ENCODE results near the gene STIL.
A peak's percentile ranks its signal among the peaks of the same experiment; 100 is the strongest.
"Not testable (repeated sequence)": the region's sequence is repeated elsewhere in the genome, so short reads cannot be mapped to it uniquely, and the experiment has no call there.

The STIL gene

GRCh38 chr1:47324682-47325081, 10.7 kb upstream of the STIL start:
- H3K27ac ChIP-seq (ENCODE audit: low read depth, low read length) = no peak overlapping the region
- no peaks in the 10 kb centered on the region for H3K27me3 ChIP-seq (ENCODE audit: control insufficient read depth in 5 of 5, insufficient read depth in 4 of 5, low read length in 5 of 5)
- H3K4me1 ChIP-seq (ENCODE audit: control insufficient read depth in 5 of 5, insufficient read depth in 5 of 5, low read length in 5 of 5) = no peaks in the 10 kb centered on the region
- no peak overlapping the region for H3K9ac ChIP-seq (ENCODE audit: low read length in 5 of 5)
- H3K9me3 ChIP-seq (ENCODE audit: control insufficient read depth in 5 of 5, low read length in 5 of 5) = no peaks in the 10 kb centered on the region
- H3K36me3 ChIP-seq (ENCODE audit: control insufficient read depth in 5 of 5, insufficient read depth in 5 of 5, low read length in 5 of 5) = no peaks in the 10 kb centered on the region
- H3K4me3 ChIP-seq (ENCODE audit: low read depth in 1 of 5, low read length in 5 of 5) = no peak overlapping the region

GRCh38 chr1:47323599-47324031, 9.7 kb upstream of the STIL start:
- Histone ChIP-seq H3K4me1 (ENCODE audit: control insufficient read depth in 5 of 5, insufficient read depth in 5 of 5, low read length in 5 of 5) (no peaks in the 10 kb centered on the region), H3K27me3 (ENCODE audit: control insufficient read depth in 5 of 5, insufficient read depth in 4 of 5, low read length in 5 of 5) (no peaks in the 10 kb centered on the region), H3K27ac (ENCODE audit: low read depth, low read length) (no peak overlapping the region), H3K9ac (ENCODE audit: low read length in 5 of 5) (no peak overlapping the region), H3K9me3 (ENCODE audit: control insufficient read depth in 5 of 5, low read length in 5 of 5) (no peaks in the 10 kb centered on the region), H3K36me3 (ENCODE audit: control insufficient read depth in 5 of 5, insufficient read depth in 5 of 5, low read length in 5 of 5) (no peaks in the 10 kb centered on the region), H3K4me3 (ENCODE audit: low read depth in 1 of 5, low read length in 5 of 5) (no peak overlapping the region)

- H3K27ac ChIP-seq (ENCODE audit: low read depth, low read length); H3K4me1 ChIP-seq (ENCODE audit: control insufficient read depth in 5 of 5, insufficient read depth in 5 of 5, low read length in 5 of 5); H3K36me3 ChIP-seq (ENCODE audit: control insufficient read depth in 5 of 5, insufficient read depth in 5 of 5, low read length in 5 of 5); H3K9me3 ChIP-seq (ENCODE audit: control insufficient read depth in 5 of 5, low read length in 5 of 5); H3K4me3 ChIP-seq (ENCODE audit: low read depth in 1 of 5, low read length in 5 of 5); H3K27me3 ChIP-seq (ENCODE audit: control insufficient read depth in 5 of 5, insufficient read depth in 4 of 5, low read length in 5 of 5); H3K9ac ChIP-seq (ENCODE audit: low read length in 5 of 5): not testable (repeated sequence)
These were observed 6.0 kb upstream of the STIL start for GRCh38 chr1:47319968-47320367.

- no peaks in the 10 kb centered on the region for H3K36me3 ChIP-seq (ENCODE audit: control insufficient read depth in 5 of 5, insufficient read depth in 5 of 5, low read length in 5 of 5)
- H3K9ac ChIP-seq (ENCODE audit: low read length in 5 of 5) = no peak overlapping the region
- no peaks in the 10 kb centered on the region for H3K27me3 ChIP-seq (ENCODE audit: control insufficient read depth in 5 of 5, insufficient read depth in 4 of 5, low read length in 5 of 5)
- H3K4me3 ChIP-seq (ENCODE audit: low read depth in 1 of 5, low read length in 5 of 5) = no peak overlapping the region
- H3K27ac ChIP-seq (ENCODE audit: low read depth, low read length) = no peak overlapping the region
- peaks cover 5 to 9% (median 8%) of the 10 kb centered on the region in 5 donors for H3K4me1 ChIP-seq (ENCODE audit: control insufficient read depth in 5 of 5, insufficient read depth in 5 of 5, low read length in 5 of 5)
- no peaks in the 10 kb centered on the region for H3K9me3 ChIP-seq (ENCODE audit: control insufficient read depth in 5 of 5, low read length in 5 of 5)
These were observed 3.9 kb upstream of the STIL start for GRCh38 chr1:47317841-47318240.

- Histone ChIP-seq H3K4me3 (ENCODE audit: low read depth in 1 of 5, low read length in 5 of 5) (no peak overlapping the region), H3K36me3 (ENCODE audit: control insufficient read depth in 5 of 5, insufficient read depth in 5 of 5, low read length in 5 of 5) (no peaks in the 10 kb centered on the region), H3K27ac (ENCODE audit: low read depth, low read length) (no peak overlapping the region), H3K9ac (ENCODE audit: low read length in 5 of 5) (no peak overlapping the region), H3K4me1 (ENCODE audit: control insufficient read depth in 5 of 5, insufficient read depth in 5 of 5, low read length in 5 of 5) (peaks cover 5 to 9% (median 8%) of the 10 kb centered on the region in 5 donors), H3K27me3 (ENCODE audit: control insufficient read depth in 5 of 5, insufficient read depth in 4 of 5, low read length in 5 of 5) (no peaks in the 10 kb centered on the region), H3K9me3 (ENCODE audit: control insufficient read depth in 5 of 5, low read length in 5 of 5) (no peaks in the 10 kb centered on the region)
These were observed 4.5 kb downstream of the STIL start for GRCh38 chr1:47309427-47309826.

GRCh38 chr1:47302472-47302871, 11.5 kb downstream of the STIL start:
- no peak overlapping the region for H3K27ac ChIP-seq (ENCODE audit: low read depth, low read length)
- H3K9ac ChIP-seq (ENCODE audit: low read length in 5 of 5) = no peak overlapping the region
- no peak overlapping the region for H3K4me3 ChIP-seq (ENCODE audit: low read depth in 1 of 5, low read length in 5 of 5)
- peaks cover 0 to 6% (median 0%) of the 10 kb centered on the region in 5 donors for H3K36me3 ChIP-seq (ENCODE audit: control insufficient read depth in 5 of 5, insufficient read depth in 5 of 5, low read length in 5 of 5)
- no peaks in the 10 kb centered on the region for H3K27me3 ChIP-seq (ENCODE audit: control insufficient read depth in 5 of 5, insufficient read depth in 4 of 5, low read length in 5 of 5)
- H3K9me3 ChIP-seq (ENCODE audit: control insufficient read depth in 5 of 5, low read length in 5 of 5) = no peaks in the 10 kb centered on the region
- H3K4me1 ChIP-seq (ENCODE audit: control insufficient read depth in 5 of 5, insufficient read depth in 5 of 5, low read length in 5 of 5) = peaks cover 0 to 9% (median 2%) of the 10 kb centered on the region in 5 donors

GRCh38 chr1:47298025-47298699, 15.8 kb downstream of the STIL start:
- no peak overlapping the region for H3K9ac ChIP-seq (ENCODE audit: low read length in 5 of 5)
- no peaks in the 10 kb centered on the region for H3K9me3 ChIP-seq (ENCODE audit: control insufficient read depth in 5 of 5, low read length in 5 of 5)
- no peaks in the 10 kb centered on the region for H3K27me3 ChIP-seq (ENCODE audit: control insufficient read depth in 5 of 5, insufficient read depth in 4 of 5, low read length in 5 of 5)
- no peak overlapping the region for H3K4me3 ChIP-seq (ENCODE audit: low read depth in 1 of 5, low read length in 5 of 5)
- peak overlapping the region; percentile 38 for H3K27ac ChIP-seq (ENCODE audit: low read depth, low read length)
- peaks cover 0 to 12% (median 2%) of the 10 kb centered on the region in 5 donors for H3K4me1 ChIP-seq (ENCODE audit: control insufficient read depth in 5 of 5, insufficient read depth in 5 of 5, low read length in 5 of 5)
- peaks cover 0 to 6% (median 0%) of the 10 kb centered on the region in 5 donors for H3K36me3 ChIP-seq (ENCODE audit: control insufficient read depth in 5 of 5, insufficient read depth in 5 of 5, low read length in 5 of 5)

GRCh38 chr1:47295579-47295978, 18.4 kb downstream of the STIL start:
- H3K4me1 ChIP-seq (ENCODE audit: control insufficient read depth in 5 of 5, insufficient read depth in 5 of 5, low read length in 5 of 5) = peaks cover 0 to 12% (median 2%) of the 10 kb centered on the region in 5 donors
- H3K9ac ChIP-seq (ENCODE audit: low read length in 5 of 5) = no peak overlapping the region
- H3K4me3 ChIP-seq (ENCODE audit: low read depth in 1 of 5, low read length in 5 of 5) = no peak overlapping the region
- no peaks in the 10 kb centered on the region for H3K27me3 ChIP-seq (ENCODE audit: control insufficient read depth in 5 of 5, insufficient read depth in 4 of 5, low read length in 5 of 5)
- no peaks in the 10 kb centered on the region for H3K9me3 ChIP-seq (ENCODE audit: control insufficient read depth in 5 of 5, low read length in 5 of 5)
- peaks cover 0 to 2% (median 0%) of the 10 kb centered on the region in 5 donors for H3K36me3 ChIP-seq (ENCODE audit: control insufficient read depth in 5 of 5, insufficient read depth in 5 of 5, low read length in 5 of 5)
- H3K27ac ChIP-seq (ENCODE audit: low read depth, low read length) = no peak overlapping the region

GRCh38 chr1:47294863-47295262, 19.1 kb downstream of the STIL start:
- not testable (repeated sequence) for H3K9ac ChIP-seq (ENCODE audit: low read length in 5 of 5); H3K4me3 ChIP-seq (ENCODE audit: low read depth in 1 of 5, low read length in 5 of 5); H3K27ac ChIP-seq (ENCODE audit: low read depth, low read length); H3K9me3 ChIP-seq (ENCODE audit: control insufficient read depth in 5 of 5, low read length in 5 of 5); H3K36me3 ChIP-seq (ENCODE audit: control insufficient read depth in 5 of 5, insufficient read depth in 5 of 5, low read length in 5 of 5); H3K27me3 ChIP-seq (ENCODE audit: control insufficient read depth in 5 of 5, insufficient read depth in 4 of 5, low read length in 5 of 5)
- H3K4me1 ChIP-seq (ENCODE audit: control insufficient read depth in 5 of 5, insufficient read depth in 5 of 5, low read length in 5 of 5) = peaks cover 0 to 12% (median 2%) of the 10 kb centered on the region in 5 donors

GRCh38 chr1:47288116-47288515, 25.8 kb downstream of the STIL start:
- not testable (repeated sequence) for H3K36me3 ChIP-seq (ENCODE audit: control insufficient read depth in 5 of 5, insufficient read depth in 5 of 5, low read length in 5 of 5); H3K9me3 ChIP-seq (ENCODE audit: control insufficient read depth in 5 of 5, low read length in 5 of 5); H3K27me3 ChIP-seq (ENCODE audit: control insufficient read depth in 5 of 5, insufficient read depth in 4 of 5, low read length in 5 of 5); H3K9ac ChIP-seq (ENCODE audit: low read length in 5 of 5); H3K4me1 ChIP-seq (ENCODE audit: control insufficient read depth in 5 of 5, insufficient read depth in 5 of 5, low read length in 5 of 5); H3K4me3 ChIP-seq (ENCODE audit: low read depth in 1 of 5, low read length in 5 of 5); H3K27ac ChIP-seq (ENCODE audit: low read depth, low read length)
